Neural crest cell (in vitro differentiated cells): Measurements from ENCODE around the gene HES7. TPM values are rescaled to one million over a fixed set of nuclear protein-coding genes. Genes with fewer than 3 reads are reported as not detected.

Experiments
- DNase-seq: peaks from one replicate; pipeline ENCODE4 v3.0.0; 2021; ENCODE audit warnings: low read depth, mixed read lengths, low spot score
- H3K27ac Mint-ChIP-seq: one replicate; pipeline ENCODE4 v1.8.0; 2021; ENCODE audit warnings: mild to moderate bottlenecking, mixed read lengths; ENCODE audit not compliant: unreplicated experiment
- H3K27me3 Mint-ChIP-seq: 2 replicates; pipeline ENCODE4 v1.8.0; 2021; ENCODE audit warnings: low read depth, mild to moderate bottlenecking, mixed read lengths
- H3K36me3 Mint-ChIP-seq: 2 replicates; pipeline ENCODE4 v1.8.0; 2021; ENCODE audit warnings: low read depth, mild to moderate bottlenecking, mixed read lengths
- H3K4me1 Mint-ChIP-seq: 2 replicates; pipeline ENCODE4 v1.8.0; 2021; ENCODE audit warnings: mixed read lengths
- H3K4me3 Mint-ChIP-seq: one replicate; pipeline ENCODE4 v1.8.0; 2021; ENCODE audit warnings: mild to moderate bottlenecking, mixed read lengths
- H3K9me3 Mint-ChIP-seq: 2 replicates; pipeline ENCODE4 v1.8.0; 2021; ENCODE audit warnings: mixed read lengths
- CTCF ChIP-seq: fragments of 200-600 bp; sonication (generic); conservative IDR thresholded peaks from 2 replicates; pipeline ENCODE4 v1.5.0; 2021; ENCODE audit warnings: antibody characterized with exemption, mild to moderate bottlenecking
- total RNA-seq: library from RNA; stranded (reverse); gene quantifications from 2 replicates; pipeline ENCODE4 v1.2.1, GENCODE V29; 2021

Gene HES7
- total RNA-seq, 1 donor from 2014 or later: 0.56 TPM

GRCh38 chr17:8142158-8142886 lies 18.4 kb upstream of the HES7 start:
- no peak overlapping the region for H3K27ac Mint-ChIP-seq
- DNase-seq: no peak
- no peak for TF ChIP-seq CTCF
- H3K4me1 Mint-ChIP-seq: no peaks in the 10 kb centered on the region
- H3K36me3 Mint-ChIP-seq: peaks cover 4% of the 10 kb centered on the region
- H3K4me3 Mint-ChIP-seq: peak overlapping the region; percentile 31
- H3K9me3 Mint-ChIP-seq: no peaks in the 10 kb centered on the region
- no peaks in the 10 kb centered on the region for H3K27me3 Mint-ChIP-seq

- no peak for TF ChIP-seq CTCF
- Mint-ChIP-seq H3K4me3 (peak overlapping the region; percentile 31), H3K4me1 (no peaks in the 10 kb centered on the region), H3K27ac (no peak overlapping the region), H3K27me3 (peaks cover 1% of the 10 kb centered on the region), H3K36me3 (peaks cover 4% of the 10 kb centered on the region), H3K9me3 (no peaks in the 10 kb centered on the region)
- no peak for DNase-seq
These were observed 17.8 kb upstream of the HES7 start for GRCh38 chr17:8141741-8142140.

GRCh38 chr17:8141045-8141444 lies 17.1 kb upstream of the HES7 start:
- Mint-ChIP-seq H3K27me3 (peaks cover 3% of the 10 kb centered on the region), H3K9me3 (no peaks in the 10 kb centered on the region), H3K27ac (peak overlapping the region; percentile 44), H3K4me3 (peak overlapping the region; percentile 31), H3K36me3 (peaks cover under 1% of the 10 kb centered on the region), H3K4me1 (no peaks in the 10 kb centered on the region)
- no peak for DNase-seq
- no peak for TF ChIP-seq CTCF

- H3K27me3 Mint-ChIP-seq: peaks cover 3% of the 10 kb centered on the region
- DNase-seq: no peak
- no peak for TF ChIP-seq CTCF
- no peaks in the 10 kb centered on the region for H3K9me3 Mint-ChIP-seq
- H3K4me1 Mint-ChIP-seq: no peaks in the 10 kb centered on the region
- H3K4me3 Mint-ChIP-seq: peak overlapping the region; percentile 48
- H3K36me3 Mint-ChIP-seq: no peaks in the 10 kb centered on the region
- H3K27ac Mint-ChIP-seq: no peak overlapping the region
These were observed 16.4 kb upstream of the HES7 start for GRCh38 chr17:8140065-8141029.

- Mint-ChIP-seq H3K36me3 (no peaks in the 10 kb centered on the region), H3K4me1 (peaks cover 3% of the 10 kb centered on the region), H3K27me3 (peaks cover 3% of the 10 kb centered on the region), H3K4me3 (no peak overlapping the region), H3K9me3 (no peaks in the 10 kb centered on the region), H3K27ac (no peak overlapping the region)
- peak; percentile 99 for DNase-seq
- peak; percentile 94 for TF ChIP-seq CTCF
These were observed 14.9 kb upstream of the HES7 start for GRCh38 chr17:8138672-8139371.
